Fibroblast of the aortic adventitia (primary cell): ENCODE results near the gene MTARC1. TPM values are rescaled to one million over a fixed set of nuclear protein-coding genes. Genes with fewer than 3 reads are reported as not detected.

Experiments
- DNase-seq: peaks from one replicate; pipeline ENCODE4 v3.0.0-alpha.2; 2010; ENCODE audit warnings: low read depth
- H3K4me3 ChIP-seq: 2 replicates; pipeline ENCODE4 v1.5.1; 2011; ENCODE audit warnings: low read depth, mild to moderate bottlenecking, control low read depth, low read length, moderate library complexity
- CTCF ChIP-seq: IDR thresholded peaks from 2 replicates; pipeline ENCODE4 v1.5.1; 2011; ENCODE audit warnings: mild to moderate bottlenecking, low read length, control low read depth, inconsistent platforms; ENCODE audit not compliant: insufficient read depth
- total RNA-seq: library from RNA; depleted of rRNA; stranded (reverse); fragments of >200 nt; gene quantifications from 2 replicates; pipeline ENCODE4 v1.2.3, GENCODE V29; 2012; ENCODE audit warnings: low replicate concordance

MTARC1 gene
- 0.72 and 4.3 TPM in 2 replicates for total RNA-seq

- peak within 1 kb of the TSS; percentile 49 for H3K4me3 ChIP-seq
- peak; percentile 11 for DNase-seq
- peak; percentile 12 for TF ChIP-seq CTCF
These were observed at the start of gene MTARC1 for GRCh38 chr1:220786337-220787068. Gene MTARC1, plus strand, starts transcription at chr1:220786913. Its CDS starts 32 bp downstream, at chr1:220786945.

GRCh38 chr1:220741349-220741748 lies 45.4 kb upstream of the MTARC1 start:
- H3K4me3 ChIP-seq, result no peak overlapping the region
- TF ChIP-seq CTCF, result no peak
- DNase-seq, result no peak

GRCh38 chr1:220741825-220742224 lies 44.9 kb upstream of the MTARC1 start:
- no peak for DNase-seq
- H3K4me3 ChIP-seq, result no peak overlapping the region
- TF ChIP-seq CTCF, result no peak

- H3K4me3 ChIP-seq, result no peak overlapping the region
- no peak for TF ChIP-seq CTCF
- DNase-seq, result no peak
These were observed 44.2 kb upstream of the MTARC1 start for GRCh38 chr1:220742520-220742919.

- H3K4me3 ChIP-seq, result no peak overlapping the region
- no peak for DNase-seq
- no peak for TF ChIP-seq CTCF
These were observed 39.9 kb upstream of the MTARC1 start for GRCh38 chr1:220746851-220747250.

GRCh38 chr1:220747437-220748088 lies 39.1 kb upstream of the MTARC1 start:
- peak overlapping the region; percentile 73 for H3K4me3 ChIP-seq
- DNase-seq, result no peak
- TF ChIP-seq CTCF, result no peak
